ENCODE data around the gene FOXP1.

- TF ChIP-seq CTCF (conservative IDR thresholded peaks at IDR 0.05 in 1 of 2, IDR thresholded peaks at IDR 0.05 in 1 of 2; ENCODE audit: extremely low read depth in 1 of 2, insufficient read depth in 1 of 2, low read depth in 1 of 2, low read length in 2 of 2) (no peak), EZH2 (IDR thresholded peaks at IDR 0.05; ENCODE audit: borderline replicate concordance, low read length) (no peak)
Measured at GRCh38 chr3:71088019-71088708, 495.4 kb downstream of the FOXP1 start.

Data from mammary epithelial cell (primary cell).